HepG2 (cell line): ENCODE results near the gene E2F1. TPM values are rescaled to one million over a fixed set of nuclear protein-coding genes. Genes with fewer than 3 reads are reported as not detected.

ENCODE experiments used
- CCAR2 ChIP-seq: fragments of 200-400 bp; formaldehyde crosslinking; optimal IDR thresholded peaks from 2 replicates; pipeline ENCODE3; 2018; ENCODE audit warnings: low read depth, mild to moderate bottlenecking, low read length, moderate library complexity
- ELF1 ChIP-seq: sonication (generic); formaldehyde crosslinking; IDR thresholded peaks from 2 replicates; pipeline ENCODE4 v1.4.0; 2020; ENCODE audit warnings: missing genetic modification reagents
- HDAC2 ChIP-seq: sonication (generic); formaldehyde crosslinking; IDR thresholded peaks from 2 replicates; pipeline ENCODE4 v1.4.0; 2020; ENCODE audit warnings: missing genetic modification reagents
- MEF2D ChIP-seq: sonication (generic); formaldehyde crosslinking; IDR thresholded peaks from 2 replicates; pipeline ENCODE4 v1.5.1; 2020; ENCODE audit warnings: mild to moderate bottlenecking, missing genetic modification reagents
- NONO ChIP-seq, 2 experiments: fragments of 450-650 bp in 1 of 2; sonication (generic) in 1 of 2; formaldehyde crosslinking in 1 of 2; IDR thresholded peaks in 1 of 2; conservative IDR thresholded peaks in 1 of 2; 2 replicates each; pipeline versions ENCODE4 v1.6.1 to v1.8.0; 2017 to 2022; ENCODE audit warnings: mild to moderate bottlenecking in 1 of 2, missing genetic modification reagents in 1 of 2, moderate library complexity in 1 of 2
- POLR2G ChIP-seq: fragments of 200-400 bp; formaldehyde crosslinking; IDR thresholded peaks from 2 replicates; pipeline ENCODE4 v1.6.1; 2018; ENCODE audit warnings: mild to moderate bottlenecking, low read depth, low read length, moderate library complexity
- SCMH1 ChIP-seq: sonication (generic); formaldehyde crosslinking; IDR thresholded peaks from 2 replicates; pipeline ENCODE4 v1.9.0; 2021; ENCODE audit warnings: missing genetic modification reagents, mild to moderate bottlenecking, borderline replicate concordance
- SMAD9 ChIP-seq: sonication (generic); formaldehyde crosslinking; IDR thresholded peaks from 2 replicates; pipeline ENCODE4 v1.5.1; 2020; ENCODE audit warnings: mild to moderate bottlenecking, missing genetic modification reagents
- SRY ChIP-seq: sonication (generic); formaldehyde crosslinking; IDR thresholded peaks from 2 replicates; pipeline ENCODE4 v1.8.0; 2022; ENCODE audit warnings: mild to moderate bottlenecking, missing genetic modification reagents
- U2AF1 ChIP-seq: fragments of 200-400 bp; formaldehyde crosslinking; optimal IDR thresholded peaks from 2 replicates; pipeline ENCODE3; 2017; ENCODE audit warnings: mild to moderate bottlenecking, low read depth, low read length
- ZNF292 ChIP-seq: sonication (generic); formaldehyde crosslinking; IDR thresholded peaks from 2 replicates; pipeline ENCODE4 v1.8.1; 2022; ENCODE audit warnings: mild to moderate bottlenecking, low read depth, missing genetic modification reagents, borderline replicate concordance
- ZNF326 ChIP-seq: sonication (generic); formaldehyde crosslinking; IDR thresholded peaks from 2 replicates; pipeline ENCODE4 v1.4.0; 2020; ENCODE audit warnings: missing genetic modification reagents, borderline replicate concordance
- ZNF432 ChIP-seq: sonication (generic); formaldehyde crosslinking; IDR thresholded peaks from 2 replicates; pipeline ENCODE4 v1.5.0; 2020; ENCODE audit warnings: missing genetic modification reagents, mild to moderate bottlenecking, borderline replicate concordance
- ZNF747 ChIP-seq: sonication (generic); formaldehyde crosslinking; IDR thresholded peaks from 2 replicates; pipeline ENCODE4 v1.8.1; 2023; ENCODE audit warnings: missing genetic modification reagents, mild to moderate bottlenecking, borderline replicate concordance
- polyA plus RNA-seq, 8 experiments: library from polyadenylated mRNA; depleted of rRNA in 3 of 8; stranded (reverse) in 7 of 8; unstranded in 1 of 8; fragments of >200 nt; fragmentation: Illumina TruSeq in 4 of 8; extraction: Trizol in 4 of 8; gene quantifications; 2 replicates each; pipeline versions ENCODE4 v1.2.1 to v1.2.3, GENCODE V29; 2011 to 2016; ENCODE audit warnings: low read depth in 4 of 8, missing spikeins in 1 of 8, mixed read lengths in 1 of 8; ENCODE audit not compliant: insufficient read depth in 1 of 8
- total RNA-seq, 5 experiments: library from RNA; depleted of rRNA; stranded (reverse); fragments of >200 nt; fragmentation: Illumina TruSeq; extraction: Trizol; gene quantifications; 2 replicates each; pipeline ENCODE4 v1.2.3, GENCODE V29; 2016; ENCODE audit warnings: low read depth in 1 of 5
- TF ChIP-seq, protein P1 (sequence below): sonication (generic); formaldehyde crosslinking; IDR thresholded peaks from 2 replicates; pipeline ENCODE4 v1.5.0; 2020; ENCODE audit warnings: missing genetic modification reagents
- TF ChIP-seq, protein P2 (sequence below): sonication (generic); formaldehyde crosslinking; IDR thresholded peaks from 2 replicates; pipeline ENCODE4 v1.4.0; 2020; ENCODE audit warnings: missing genetic modification reagents
- TF ChIP-seq, protein P3 (sequence below): sonication (generic); formaldehyde crosslinking; IDR thresholded peaks from 2 replicates; pipeline ENCODE4 v1.4.0; 2020; ENCODE audit warnings: mild to moderate bottlenecking, missing genetic modification reagents
- TF ChIP-seq, protein P4 (sequence below): sonication (generic); formaldehyde crosslinking; IDR thresholded peaks from 2 replicates; pipeline ENCODE4 v1.4.0; 2020; ENCODE audit warnings: missing genetic modification reagents
- TF ChIP-seq, protein P5 (sequence below), 2 experiments: IDR thresholded peaks; 2 replicates each; pipeline ENCODE4 v1.6.1; 2011 to 2012; ENCODE audit warnings: low read length in 2 of 2, borderline replicate concordance in 1 of 2, low read depth in 1 of 2, mild to moderate bottlenecking in 1 of 2, moderate library complexity in 1 of 2

Gene E2F1
- total and polyA plus RNA-seq, 2 of the 13 experiments (the other 11 are each of a cell fraction or from before 2014, with no cell fraction given), result 25.5 to 39.4 TPM

DNA sequence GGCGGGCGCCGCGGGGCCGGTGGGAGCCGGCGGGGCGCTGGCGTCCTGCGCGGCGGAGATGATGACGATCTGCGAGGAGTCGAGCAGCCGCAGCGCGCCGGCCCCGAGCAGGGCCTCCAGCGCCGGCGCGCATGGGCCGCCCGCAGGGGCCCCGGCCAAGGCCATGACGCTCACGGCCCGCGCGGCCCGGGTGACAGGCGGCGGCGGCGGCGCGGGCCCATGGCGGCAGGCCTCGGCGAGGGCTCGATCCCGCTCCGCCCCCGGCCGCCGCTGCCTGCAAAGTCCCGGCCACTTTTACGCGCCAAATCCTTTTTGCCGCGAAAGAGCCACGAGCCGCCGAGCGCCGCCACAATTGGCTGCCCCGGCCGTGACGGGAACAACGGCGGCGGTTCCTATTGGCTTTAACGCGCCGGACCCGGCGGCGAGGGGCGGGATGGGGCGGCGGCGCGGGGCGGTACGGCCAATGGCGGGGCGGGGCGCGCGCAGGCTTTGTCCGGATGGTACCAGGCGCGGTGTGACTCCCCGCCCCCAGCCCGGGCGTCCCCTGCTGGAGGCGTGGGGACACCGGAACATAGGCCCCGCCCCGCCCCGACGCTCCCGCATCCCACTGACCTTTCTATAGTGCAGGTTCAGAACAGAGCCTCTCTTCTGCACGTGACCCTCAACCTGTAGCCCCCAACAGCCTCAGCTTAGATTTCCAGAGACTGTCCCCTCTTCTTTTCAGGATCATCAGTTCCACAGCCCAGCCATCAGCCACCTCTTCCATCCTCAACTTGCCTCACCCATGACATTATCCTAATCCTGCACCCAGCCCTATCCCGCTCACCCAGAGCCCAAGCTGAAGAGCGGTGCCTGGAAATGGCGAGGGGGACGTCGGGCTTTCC lies at the start of gene E2F1 (continued):
- TF ChIP-seq SCMH1 (CRISPR knock-in tag) (no peak), MEF2D (CRISPR knock-in tag) (peak; percentile 36; the same call in 1 of the 2 replicates), ZNF326 (CRISPR knock-in tag) (no peak), ZNF747 (CRISPR knock-in tag) (peak; percentile 87; the same call in 1 of the 2 replicates), HDAC2 (CRISPR knock-in tag) (peak; percentile 73), ZNF432 (no peak), ZNF292 (no peak; the same call in 1 of the 2 replicates), CCAR2 (no peak), POLR2G (peak; percentile 26; the same call in 1 of the 2 replicates), SMAD9 (no peak), ELF1 (peak; percentile 58), NONO (IDR thresholded peaks at IDR 0.05) (no peak), NONO (CRISPR knock-in tag; conservative IDR thresholded peaks at IDR 0.05) (peak; percentile 75; the same call in 1 of the 2 replicates), U2AF1 (no peak), SRY (CRISPR knock-in tag) (peak; percentile 30)
- TF ChIP-seq, protein P1, sequence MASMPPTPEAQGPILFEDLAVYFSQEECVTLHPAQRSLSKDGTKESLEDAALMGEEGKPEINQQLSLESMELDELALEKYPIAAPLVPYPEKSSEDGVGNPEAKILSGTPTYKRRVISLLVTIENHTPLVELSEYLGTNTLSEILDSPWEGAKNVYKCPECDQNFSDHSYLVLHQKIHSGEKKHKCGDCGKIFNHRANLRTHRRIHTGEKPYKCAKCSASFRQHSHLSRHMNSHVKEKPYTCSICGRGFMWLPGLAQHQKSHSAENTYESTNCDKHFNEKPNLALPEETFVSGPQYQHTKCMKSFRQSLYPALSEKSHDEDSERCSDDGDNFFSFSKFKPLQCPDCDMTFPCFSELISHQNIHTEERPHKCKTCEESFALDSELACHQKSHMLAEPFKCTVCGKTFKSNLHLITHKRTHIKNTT (CRISPR knock-in tag), result no peak
- TF ChIP-seq, protein P2, sequence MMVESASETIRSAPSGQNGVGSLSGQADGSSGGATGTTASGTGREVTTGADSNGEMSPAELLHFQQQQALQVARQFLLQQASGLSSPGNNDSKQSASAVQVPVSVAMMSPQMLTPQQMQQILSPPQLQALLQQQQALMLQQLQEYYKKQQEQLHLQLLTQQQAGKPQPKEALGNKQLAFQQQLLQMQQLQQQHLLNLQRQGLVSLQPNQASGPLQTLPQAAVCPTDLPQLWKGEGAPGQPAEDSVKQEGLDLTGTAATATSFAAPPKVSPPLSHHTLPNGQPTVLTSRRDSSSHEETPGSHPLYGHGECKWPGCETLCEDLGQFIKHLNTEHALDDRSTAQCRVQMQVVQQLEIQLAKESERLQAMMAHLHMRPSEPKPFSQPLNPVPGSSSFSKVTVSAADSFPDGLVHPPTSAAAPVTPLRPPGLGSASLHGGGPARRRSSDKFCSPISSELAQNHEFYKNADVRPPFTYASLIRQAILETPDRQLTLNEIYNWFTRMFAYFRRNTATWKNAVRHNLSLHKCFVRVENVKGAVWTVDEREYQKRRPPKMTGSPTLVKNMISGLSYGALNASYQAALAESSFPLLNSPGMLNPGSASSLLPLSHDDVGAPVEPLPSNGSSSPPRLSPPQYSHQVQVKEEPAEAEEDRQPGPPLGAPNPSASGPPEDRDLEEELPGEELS (CRISPR knock-in tag), result peak; percentile 64
- TF ChIP-seq, protein P3, sequence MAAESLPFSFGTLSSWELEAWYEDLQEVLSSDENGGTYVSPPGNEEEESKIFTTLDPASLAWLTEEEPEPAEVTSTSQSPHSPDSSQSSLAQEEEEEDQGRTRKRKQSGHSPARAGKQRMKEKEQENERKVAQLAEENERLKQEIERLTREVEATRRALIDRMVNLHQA (CRISPR knock-in tag), result peak; percentile 20; the same call in 1 of the 2 replicates
- TF ChIP-seq, protein P4, sequence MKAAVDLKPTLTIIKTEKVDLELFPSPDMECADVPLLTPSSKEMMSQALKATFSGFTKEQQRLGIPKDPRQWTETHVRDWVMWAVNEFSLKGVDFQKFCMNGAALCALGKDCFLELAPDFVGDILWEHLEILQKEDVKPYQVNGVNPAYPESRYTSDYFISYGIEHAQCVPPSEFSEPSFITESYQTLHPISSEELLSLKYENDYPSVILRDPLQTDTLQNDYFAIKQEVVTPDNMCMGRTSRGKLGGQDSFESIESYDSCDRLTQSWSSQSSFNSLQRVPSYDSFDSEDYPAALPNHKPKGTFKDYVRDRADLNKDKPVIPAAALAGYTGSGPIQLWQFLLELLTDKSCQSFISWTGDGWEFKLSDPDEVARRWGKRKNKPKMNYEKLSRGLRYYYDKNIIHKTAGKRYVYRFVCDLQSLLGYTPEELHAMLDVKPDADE (CRISPR knock-in tag), result no peak
- TF ChIP-seq, protein P5, sequence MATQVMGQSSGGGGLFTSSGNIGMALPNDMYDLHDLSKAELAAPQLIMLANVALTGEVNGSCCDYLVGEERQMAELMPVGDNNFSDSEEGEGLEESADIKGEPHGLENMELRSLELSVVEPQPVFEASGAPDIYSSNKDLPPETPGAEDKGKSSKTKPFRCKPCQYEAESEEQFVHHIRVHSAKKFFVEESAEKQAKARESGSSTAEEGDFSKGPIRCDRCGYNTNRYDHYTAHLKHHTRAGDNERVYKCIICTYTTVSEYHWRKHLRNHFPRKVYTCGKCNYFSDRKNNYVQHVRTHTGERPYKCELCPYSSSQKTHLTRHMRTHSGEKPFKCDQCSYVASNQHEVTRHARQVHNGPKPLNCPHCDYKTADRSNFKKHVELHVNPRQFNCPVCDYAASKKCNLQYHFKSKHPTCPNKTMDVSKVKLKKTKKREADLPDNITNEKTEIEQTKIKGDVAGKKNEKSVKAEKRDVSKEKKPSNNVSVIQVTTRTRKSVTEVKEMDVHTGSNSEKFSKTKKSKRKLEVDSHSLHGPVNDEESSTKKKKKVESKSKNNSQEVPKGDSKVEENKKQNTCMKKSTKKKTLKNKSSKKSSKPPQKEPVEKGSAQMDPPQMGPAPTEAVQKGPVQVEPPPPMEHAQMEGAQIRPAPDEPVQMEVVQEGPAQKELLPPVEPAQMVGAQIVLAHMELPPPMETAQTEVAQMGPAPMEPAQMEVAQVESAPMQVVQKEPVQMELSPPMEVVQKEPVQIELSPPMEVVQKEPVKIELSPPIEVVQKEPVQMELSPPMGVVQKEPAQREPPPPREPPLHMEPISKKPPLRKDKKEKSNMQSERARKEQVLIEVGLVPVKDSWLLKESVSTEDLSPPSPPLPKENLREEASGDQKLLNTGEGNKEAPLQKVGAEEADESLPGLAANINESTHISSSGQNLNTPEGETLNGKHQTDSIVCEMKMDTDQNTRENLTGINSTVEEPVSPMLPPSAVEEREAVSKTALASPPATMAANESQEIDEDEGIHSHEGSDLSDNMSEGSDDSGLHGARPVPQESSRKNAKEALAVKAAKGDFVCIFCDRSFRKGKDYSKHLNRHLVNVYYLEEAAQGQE (IDR thresholded peaks at IDR 0.05; ENCODE audit: borderline replicate concordance in 1 of 2, low read depth in 1 of 2, low read length in 2 of 2), result no peak
